ENCODE data around the gene CADM1. TPM values are rescaled to one million over a fixed set of nuclear protein-coding genes. Genes with fewer than 3 reads are reported as not detected.

The CADM1 gene
- total and polyA plus RNA-seq, 10 of the 15 experiments (the other 5 are each of a cell fraction or from before 2014, with no cell fraction given) = 0.03 to 0.48 (median 0.15) TPM; not detected in 3

- ATAC-seq (no peak), DNase-seq (ENCODE audit: low read depth, low spot score) (no peak), FAIRE-seq (no peak)
- TF ChIP-seq RAD51 (IDR thresholded peaks at IDR 0.05) (no peak), E2F4 (IDR thresholded peaks at IDR 0.05; ENCODE audit: low read depth, low read length) (no peak), IKZF1 (conservative IDR thresholded peaks at IDR 0.05) (no peak), CEBPB (IDR thresholded peaks at IDR 0.05; ENCODE audit: borderline replicate concordance in 1 of 2, low read depth in 2 of 2, low read length in 2 of 2) (no peak), YBX1 (IDR thresholded peaks at IDR 0.05) (no peak)
- Histone ChIP-seq H3K27me3 (replicated peaks in 1 of 2; ENCODE audit: control insufficient read depth in 2 of 2, insufficient read depth in 2 of 2, low read length in 1 of 2) (peaks cover 0 to 4% of the 10 kb centered on the region in 2 experiments; a peak in 1 of 4 replicates), H3K9me3 (replicated peaks; ENCODE audit: control insufficient read depth, insufficient read depth, low read length) (no peaks in the 10 kb centered on the region), H3K27ac (ENCODE audit: control insufficient read depth, insufficient read depth) (no peak overlapping the region), H2AFZ (ENCODE audit: control insufficient read depth, low read depth, low read length) (no peak overlapping the region), H3K4me2 (ENCODE audit: control insufficient read depth, insufficient read depth) (no peak overlapping the region), H3K36me3 (ENCODE audit: control insufficient read depth in 2 of 2, insufficient read depth in 2 of 2, low read length in 1 of 2) (no peaks in the 10 kb centered on the region), H3K4me3 (no peak overlapping the region), H3K4me1 (ENCODE audit: control insufficient read depth, insufficient read depth, low read length) (no peaks in the 10 kb centered on the region), H3K79me2 (ENCODE audit: control insufficient read depth, insufficient read depth, low read length) (no peaks in the 10 kb centered on the region), H3K9ac (ENCODE audit: control insufficient read depth, insufficient read depth, low read length) (no peak overlapping the region), H4K20me1 (ENCODE audit: control insufficient read depth, insufficient read depth) (no peaks in the 10 kb centered on the region)
- ChIA-PET POLR2A (no interaction called here), RAD21 (ENCODE audit: unreplicated experiment) (no interaction called here), CTCF (interaction anchor here (0.6 kb wide), 1 partner anchor 786 kb away, joined by 3 read pairs; no protein-coding TSS in a partner anchor), SMC1A (ENCODE audit: uncharacterized antibody, unreplicated experiment) (no interaction called here)
- intact Hi-C loops (cut with micrococcal nuclease; ENCODE audit: unreplicated experiment) = no loop called here
- in situ Hi-C loops (cut with MboI) = no loop called here
- 73% methylated on average over 2 of the region's 2 CpGs for WGBS (ENCODE audit: insufficient coverage, insufficient replicate concordance, low lambda C conversion rate, missing lambda C conversion rate)
- no TSS peak for BruUV-seq (replicated peaks)
Measured at GRCh38 chr11:115202074-115202473, 302.1 kb downstream of the CADM1 start.

- Histone ChIP-seq H3K27me3 (replicated peaks in 1 of 2; ENCODE audit: control insufficient read depth in 2 of 2, insufficient read depth in 2 of 2, low read length in 1 of 2) (peaks cover 0 to 3% of the 10 kb centered on the region in 2 experiments; a peak in 1 of 4 replicates), H3K27ac (ENCODE audit: control insufficient read depth, insufficient read depth) (no peak overlapping the region), H2AFZ (ENCODE audit: control insufficient read depth, low read depth, low read length) (no peak overlapping the region), H3K79me2 (ENCODE audit: control insufficient read depth, insufficient read depth, low read length) (no peaks in the 10 kb centered on the region), H3K9ac (ENCODE audit: control insufficient read depth, insufficient read depth, low read length) (no peak overlapping the region), H4K20me1 (ENCODE audit: control insufficient read depth, insufficient read depth) (no peaks in the 10 kb centered on the region), H3K4me2 (ENCODE audit: control insufficient read depth, insufficient read depth) (no peak overlapping the region), H3K36me3 (ENCODE audit: control insufficient read depth in 2 of 2, insufficient read depth in 2 of 2, low read length in 1 of 2) (no peaks in the 10 kb centered on the region), H3K9me3 (replicated peaks; ENCODE audit: control insufficient read depth, insufficient read depth, low read length) (no peaks in the 10 kb centered on the region), H3K4me1 (ENCODE audit: control insufficient read depth, insufficient read depth, low read length) (no peaks in the 10 kb centered on the region), H3K4me3 (no peak overlapping the region)
- no TSS peak for BruUV-seq (replicated peaks)
- FAIRE-seq (no peak), DNase-seq (ENCODE audit: low read depth, low spot score) (no peak), ATAC-seq (no peak)
- ChIA-PET CTCF (no interaction called here), RAD21 (ENCODE audit: unreplicated experiment) (no interaction called here), POLR2A (no interaction called here), SMC1A (ENCODE audit: uncharacterized antibody, unreplicated experiment) (no interaction called here)
- intact Hi-C loops (cut with micrococcal nuclease; ENCODE audit: unreplicated experiment) (no loop called here), in situ Hi-C loops (cut with MboI) (no loop called here)
- WGBS (ENCODE audit: insufficient coverage, insufficient replicate concordance, low lambda C conversion rate, missing lambda C conversion rate) = 80% methylated on average over 6 of the region's 6 CpGs
- no peak for TF ChIP-seq RELA (IDR thresholded peaks at IDR 0.05; ENCODE audit: borderline replicate concordance, partially characterized antibody)
- no peak for TF ChIP-seq YY1 (IDR thresholded peaks at IDR 0.05; ENCODE audit: low read depth, low read length)
- TF ChIP-seq YBX1 (IDR thresholded peaks at IDR 0.05) = no peak
- no peak for TF ChIP-seq TBL1XR1 (IDR thresholded peaks at IDR 0.05; ENCODE audit: low read depth, low read length)
Measured at GRCh38 chr11:115201111-115201792, 303.0 kb downstream of the CADM1 start.
